Activated B cell treated with CpG ODN at 0.5 μM for 24 hours (primary cell): ENCODE data around the gene SAMD14. TPM values are rescaled to one million over a fixed set of nuclear protein-coding genes. Genes with fewer than 3 reads are reported as not detected.

Experiments
- ATAC-seq: fragments of 200-7000 bp; cut with Tn5 transposase; one replicate; pipeline ENCODE4 v1.10.0; 2021; ENCODE audit warnings: low read depth, mild to moderate bottlenecking, moderate library complexity
- CTCF ChIA-PET: fragments of 350-600 bp; sonication (Branson Sonifier 250); formaldehyde crosslinking; loops from one replicate; lab custom pipeline; 2021; ENCODE audit warnings: antibody characterized with exemption; lab: Charles Lee
- POLR2A ChIA-PET: fragments of 350-600 bp; sonication (Branson Sonifier 250); formaldehyde crosslinking; loops from one replicate; lab custom pipeline; 2021; ENCODE audit warnings: antibody characterized with exemption; lab: Charles Lee
- DNase-seq: peaks from one replicate; pipeline ENCODE4 v3.0.0; 2022
- H3K27ac Mint-ChIP-seq: one replicate; pipeline ENCODE4 v1.8.0; 2020; ENCODE audit warnings: mixed read lengths
- H3K27me3 Mint-ChIP-seq: one replicate; pipeline ENCODE4 v1.8.0; 2021; ENCODE audit warnings: mixed read lengths
- H3K36me3 Mint-ChIP-seq: one replicate; pipeline ENCODE4 v1.8.0; 2021; ENCODE audit warnings: low read depth, mixed read lengths
- H3K4me1 Mint-ChIP-seq: one replicate; pipeline ENCODE4 v1.8.0; 2021; ENCODE audit warnings: mixed read lengths
- H3K4me3 Mint-ChIP-seq: one replicate; pipeline ENCODE4 v1.8.0; 2020; ENCODE audit warnings: mild to moderate bottlenecking, mixed read lengths
- H3K9me3 Mint-ChIP-seq: one replicate; pipeline ENCODE4 v1.8.0; 2020; ENCODE audit warnings: mixed read lengths
- CTCF ChIP-seq: fragments of 200-600 bp; IDR thresholded peaks from one replicate; pipeline ENCODE4 v1.8.0; 2022; ENCODE audit warnings: antibody characterized with exemption, mild to moderate bottlenecking
- intact Hi-C: fragments of 100-400 bp; cut with micrococcal nuclease; formaldehyde crosslinking; loops from one replicate; pipeline ENCODE4 v1.15.1; 2024
- total RNA-seq: library from RNA; stranded (reverse); gene quantifications from 2 replicates; pipeline ENCODE4 v1.2.3, GENCODE V29; 2022

Gene SAMD14
- total RNA-seq, 1 donor from 2014 or later: 4.7 TPM

GRCh38 chr17:50143461-50144176 is 13.7 kb upstream of the SAMD14 start:
- ChIA-PET CTCF (interaction anchor here (1.2 kb wide), 1 partner anchor 9 kb away, joined by 3 read pairs; no protein-coding TSS in a partner anchor), POLR2A (interaction anchor here (0.6 to 1.9 kb wide), 3 partner anchors 8 to 13 kb away, joined by 3 to 5 read pairs (median 4); partner anchors contain the start of gene SAMD14)
- no peak for ATAC-seq
- Mint-ChIP-seq H3K4me1 (peaks cover 79% of the 10 kb centered on the region), H3K36me3 (peaks cover 98% of the 10 kb centered on the region), H3K27me3 (no peaks in the 10 kb centered on the region), H3K9me3 (no peaks in the 10 kb centered on the region), H3K4me3 (peak overlapping the region; percentile 100), H3K27ac (peak overlapping the region; percentile 96)
- intact Hi-C loops: loop anchor here (10.0 kb wide), 1 partner anchor 379 kb away; the partner anchor contains the start of gene FAM117A
- no peak for DNase-seq
- TF ChIP-seq CTCF: no peak

GRCh38 chr17:50141745-50142110 is 11.8 kb upstream of the SAMD14 start:
- intact Hi-C loops: loop anchor here (10.0 kb wide), 1 partner anchor 377 kb away; the partner anchor contains the start of gene FAM117A
- Mint-ChIP-seq H3K27me3 (no peaks in the 10 kb centered on the region), H3K9me3 (no peaks in the 10 kb centered on the region), H3K27ac (peak overlapping the region; percentile 79), H3K36me3 (peaks cover 98% of the 10 kb centered on the region), H3K4me1 (peaks cover 77% of the 10 kb centered on the region), H3K4me3 (peak overlapping the region; percentile 45)
- ChIA-PET POLR2A (interaction anchor here (0.7 to 4.0 kb wide), 4 partner anchors 7 to 20 kb away, joined by 3 to 40 read pairs (median 11); partner anchors contain the start of genes PPP1R9B and SAMD14), CTCF (interaction anchor here (1.4 to 3.4 kb wide), 3 partner anchors 8 to 22 kb away, joined by 3 to 19 read pairs (median 14); no protein-coding TSS in a partner anchor)
- ATAC-seq (peak; percentile 6), DNase-seq (no peak)
- no peak for TF ChIP-seq CTCF

DNA sequence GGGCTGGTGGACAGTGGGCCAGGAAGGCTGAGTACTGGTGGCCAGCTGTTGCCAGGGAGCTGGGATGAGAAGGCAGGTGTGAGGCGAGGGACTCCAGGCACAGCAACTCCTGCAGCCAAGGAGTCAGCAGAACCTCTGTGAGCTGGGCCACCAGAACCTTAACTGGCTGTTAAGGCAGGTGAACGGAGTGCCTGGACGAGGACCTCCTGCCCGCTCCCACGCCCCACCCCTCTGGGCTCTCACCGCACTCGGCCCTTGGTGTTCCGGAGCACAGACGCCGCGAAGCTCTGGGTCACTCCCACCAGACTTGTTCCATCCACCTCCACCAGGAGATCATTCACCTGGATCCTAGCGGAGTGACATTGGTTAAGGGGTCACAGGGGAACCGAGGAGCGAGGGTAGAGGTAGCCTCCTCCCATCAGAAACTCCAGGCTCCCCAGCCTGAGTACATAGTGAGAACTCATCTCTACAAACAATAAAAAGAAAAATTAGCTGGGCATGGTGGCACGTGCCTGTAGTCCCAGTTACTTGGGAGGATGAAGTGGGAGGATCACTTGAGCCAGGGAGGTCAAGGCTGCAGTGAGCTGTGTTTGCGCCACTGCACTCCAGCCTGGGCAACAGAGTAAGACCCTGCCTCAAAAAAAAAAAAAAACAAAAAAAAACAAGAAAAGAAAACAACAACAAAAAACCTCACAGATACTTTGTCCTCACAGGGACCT is 11.2 kb upstream of the SAMD14 start:
- intact Hi-C loops: loop anchor here (10.0 kb wide), 1 partner anchor 376 kb away; the partner anchor contains the start of gene FAM117A
- ChIA-PET CTCF (interaction anchor here (0.9 to 3.4 kb wide), 5 partner anchors 8 to 72 kb away, joined by 3 to 19 read pairs (median 11); no protein-coding TSS in a partner anchor), POLR2A (interaction anchor here (0.7 to 4.0 kb wide), 6 partner anchors 8 to 28 kb away, joined by 3 to 40 read pairs (median 6); partner anchors contain the start of genes PPP1R9B and SAMD14)
- Mint-ChIP-seq H3K4me1 (peaks cover 73% of the 10 kb centered on the region), H3K4me3 (peak overlapping the region; percentile 45), H3K27me3 (no peaks in the 10 kb centered on the region), H3K36me3 (peaks cover 99% of the 10 kb centered on the region), H3K9me3 (no peaks in the 10 kb centered on the region), H3K27ac (peak overlapping the region; percentile 79)
- DNase-seq (no peak), ATAC-seq (no peak)
- no peak for TF ChIP-seq CTCF

- H3K36me3 Mint-ChIP-seq: peaks cover 100% of the 10 kb centered on the region
- H3K27ac Mint-ChIP-seq: peak overlapping the region; percentile 70
- peak overlapping the region; percentile 41 for H3K4me3 Mint-ChIP-seq
- TF ChIP-seq CTCF: peak; percentile 43
- intact Hi-C loops: loop anchor here (1.0 to 10.0 kb wide), 3 partner anchors 8 to 375 kb away; partner anchors contain the start of gene FAM117A
- POLR2A ChIA-PET: interaction anchor here (0.6 to 4.0 kb wide), 8 partner anchors 9 to 389 kb away, joined by 3 to 40 read pairs (median 8); partner anchors contain the start of genes PPP1R9B and SAMD14
- no peaks in the 10 kb centered on the region for H3K27me3 Mint-ChIP-seq
- H3K9me3 Mint-ChIP-seq: no peaks in the 10 kb centered on the region
- DNase-seq: peak; percentile 76
- H3K4me1 Mint-ChIP-seq: peaks cover 63% of the 10 kb centered on the region
- CTCF ChIA-PET: interaction anchor here (0.9 to 3.4 kb wide), 13 partner anchors 8 to 156 kb away, joined by 3 to 19 read pairs (median 4); partner anchors contain the start of gene SAMD14
- peak; percentile 85 for ATAC-seq
Measured at GRCh38 chr17:50139950-50140885, 10.3 kb upstream of the SAMD14 start.
